ENCODE measurements around the gene REC8.
"Not testable (repeated sequence)": the region's sequence is repeated elsewhere in the genome, so short reads cannot be mapped to it uniquely, and the experiment has no call there.

DNA sequence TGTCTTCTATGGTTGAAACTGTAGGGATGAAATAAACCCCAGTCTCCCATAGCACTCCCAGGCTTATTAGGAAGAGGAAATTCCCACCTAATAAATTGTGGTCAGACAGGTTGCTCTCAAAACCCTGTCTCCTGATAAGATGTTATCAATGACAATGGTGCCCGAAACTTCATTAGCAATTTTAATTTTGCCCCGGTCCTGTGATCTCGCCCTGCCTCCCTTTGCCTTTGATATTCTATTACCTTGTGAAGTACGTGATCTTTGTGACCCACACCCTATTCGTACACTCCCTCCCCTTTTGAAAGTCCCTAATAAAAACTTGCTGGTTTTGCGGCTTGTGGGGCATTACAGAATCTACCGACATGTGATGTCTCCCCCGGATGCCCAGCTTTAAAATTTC, 30.7 kb downstream of the REC8 start:
- TF ChIP-seq, protein P1, sequence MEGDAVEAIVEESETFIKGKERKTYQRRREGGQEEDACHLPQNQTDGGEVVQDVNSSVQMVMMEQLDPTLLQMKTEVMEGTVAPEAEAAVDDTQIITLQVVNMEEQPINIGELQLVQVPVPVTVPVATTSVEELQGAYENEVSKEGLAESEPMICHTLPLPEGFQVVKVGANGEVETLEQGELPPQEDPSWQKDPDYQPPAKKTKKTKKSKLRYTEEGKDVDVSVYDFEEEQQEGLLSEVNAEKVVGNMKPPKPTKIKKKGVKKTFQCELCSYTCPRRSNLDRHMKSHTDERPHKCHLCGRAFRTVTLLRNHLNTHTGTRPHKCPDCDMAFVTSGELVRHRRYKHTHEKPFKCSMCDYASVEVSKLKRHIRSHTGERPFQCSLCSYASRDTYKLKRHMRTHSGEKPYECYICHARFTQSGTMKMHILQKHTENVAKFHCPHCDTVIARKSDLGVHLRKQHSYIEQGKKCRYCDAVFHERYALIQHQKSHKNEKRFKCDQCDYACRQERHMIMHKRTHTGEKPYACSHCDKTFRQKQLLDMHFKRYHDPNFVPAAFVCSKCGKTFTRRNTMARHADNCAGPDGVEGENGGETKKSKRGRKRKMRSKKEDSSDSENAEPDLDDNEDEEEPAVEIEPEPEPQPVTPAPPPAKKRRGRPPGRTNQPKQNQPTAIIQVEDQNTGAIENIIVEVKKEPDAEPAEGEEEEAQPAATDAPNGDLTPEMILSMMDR (IDR thresholded peaks at IDR 0.05; ENCODE audit: borderline replicate concordance, extremely low read depth, low read length, poor library complexity, severe bottlenecking), result not testable (repeated sequence)
- not testable (repeated sequence) for TF ChIP-seq EZH2 (IDR thresholded peaks at IDR 0.05; ENCODE audit: borderline replicate concordance, low read depth, low read length, severe bottlenecking)

Measured in DND-41 (cell line).